ENCODE data around the gene TTC39A.
A peak's percentile ranks its signal among the peaks of the same experiment; 100 is the strongest.

The TTC39A gene

DNA sequence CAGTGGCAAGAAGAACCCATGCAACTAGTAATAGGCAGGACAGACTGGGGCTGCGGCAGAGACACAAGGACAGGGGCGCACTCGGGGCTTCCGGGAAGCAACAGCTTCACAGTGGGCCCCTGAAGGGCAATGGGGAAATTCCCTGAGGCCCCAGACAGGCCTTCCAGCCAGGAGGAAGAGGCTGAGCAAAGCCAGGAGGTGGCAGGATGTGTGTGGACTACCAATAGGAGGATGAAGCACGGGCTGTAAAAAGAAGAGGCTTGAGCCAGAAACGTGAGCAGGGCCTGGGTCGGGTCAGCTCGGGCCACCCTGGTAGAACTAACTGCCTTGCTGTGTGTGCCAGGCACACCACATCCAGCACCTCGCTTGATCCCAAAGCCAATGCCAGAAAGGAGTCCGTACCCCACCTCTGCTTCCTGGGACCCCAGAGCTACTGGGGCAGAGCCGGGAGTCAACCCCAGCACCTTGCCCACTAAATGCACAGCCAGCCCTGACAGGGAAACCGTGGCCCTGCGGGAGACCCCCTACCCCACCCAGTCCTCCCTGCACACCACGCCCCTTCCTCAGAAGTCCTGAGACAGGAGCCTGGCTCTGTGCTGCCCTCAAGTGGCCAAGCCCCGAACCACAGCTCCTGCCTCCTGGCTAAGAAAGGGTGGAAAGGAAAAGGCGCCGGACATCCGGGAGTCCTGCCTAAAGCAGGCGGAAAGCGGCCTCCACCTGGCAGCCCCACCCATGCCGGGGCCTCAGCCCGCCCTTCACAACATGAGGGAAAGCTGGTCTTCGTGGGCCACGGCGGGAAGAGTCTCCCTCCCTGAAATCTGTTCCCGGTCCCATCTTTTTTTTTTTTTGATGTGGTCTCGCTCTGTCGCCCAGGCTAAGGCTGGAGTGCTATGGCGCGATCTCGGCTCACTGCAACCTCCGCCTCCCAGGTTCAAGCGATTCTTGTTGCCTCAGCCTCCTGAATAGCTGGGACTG lies 33.7 kb downstream of the TTC39A start:
- peak; percentile 48 to 66 for DNase-seq

GRCh38 chr1:51295926-51296325 lies 34.4 kb downstream of the TTC39A start:
- no peak for DNase-seq

- DNase-seq = no peak
Measured at GRCh38 chr1:51294566-51295184, 35.7 kb downstream of the TTC39A start.

DNA sequence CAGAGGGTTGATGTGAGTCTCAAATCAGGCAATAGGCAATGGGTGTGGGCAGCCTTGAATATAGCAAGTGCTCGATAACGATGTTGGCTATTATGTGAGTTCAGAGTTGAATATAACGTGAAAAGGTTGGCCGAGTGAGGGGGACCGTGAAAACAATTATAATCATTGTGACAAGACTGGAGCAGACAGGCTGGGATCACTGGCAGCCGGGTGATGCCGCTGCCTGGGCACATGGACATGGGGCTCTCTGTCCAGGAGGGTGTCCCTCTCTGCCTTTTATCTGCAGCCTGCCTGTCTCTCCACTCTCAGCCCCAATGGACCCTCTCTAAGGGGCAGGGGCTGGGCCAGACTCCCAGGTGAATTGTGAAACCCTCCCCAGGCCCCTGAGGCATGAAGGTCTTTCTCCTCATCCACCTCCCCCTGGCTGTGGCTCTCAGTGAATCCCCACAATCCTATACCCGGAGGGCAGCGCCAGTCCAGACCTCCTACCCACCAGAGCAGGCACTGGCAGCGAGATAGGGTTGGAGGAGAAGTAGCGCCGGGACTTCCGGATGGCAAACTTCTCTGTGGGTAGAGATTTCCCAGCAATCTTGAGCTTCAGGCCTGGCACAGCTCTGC lies 36.4 kb downstream of the TTC39A start:
- no peak for DNase-seq

DNA sequence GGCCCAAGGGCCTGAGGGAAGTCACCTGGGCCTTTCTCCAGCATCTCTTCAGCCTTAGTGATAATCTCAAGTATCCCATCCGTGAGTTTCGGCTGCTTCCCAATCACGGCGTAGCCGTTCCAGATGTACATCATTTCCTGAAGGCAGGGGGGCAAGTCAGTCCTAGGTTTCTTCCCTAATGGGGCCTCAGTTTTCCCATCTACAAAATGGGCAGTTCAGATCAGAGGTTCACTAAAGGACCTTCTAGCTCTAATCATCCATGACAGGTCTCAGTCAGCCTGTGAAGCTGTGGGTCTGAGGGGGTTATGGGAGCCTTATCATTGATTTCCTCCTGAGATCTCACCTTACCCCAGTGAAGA lies 39.9 kb downstream of the TTC39A start:
- DNase-seq = no peak

- DNase-seq = no peak
Measured at GRCh38 chr1:51289676-51290488, 40.5 kb downstream of the TTC39A start.

GRCh38 chr1:51288578-51288977 lies 41.8 kb downstream of the TTC39A start:
- DNase-seq = no peak

DNA sequence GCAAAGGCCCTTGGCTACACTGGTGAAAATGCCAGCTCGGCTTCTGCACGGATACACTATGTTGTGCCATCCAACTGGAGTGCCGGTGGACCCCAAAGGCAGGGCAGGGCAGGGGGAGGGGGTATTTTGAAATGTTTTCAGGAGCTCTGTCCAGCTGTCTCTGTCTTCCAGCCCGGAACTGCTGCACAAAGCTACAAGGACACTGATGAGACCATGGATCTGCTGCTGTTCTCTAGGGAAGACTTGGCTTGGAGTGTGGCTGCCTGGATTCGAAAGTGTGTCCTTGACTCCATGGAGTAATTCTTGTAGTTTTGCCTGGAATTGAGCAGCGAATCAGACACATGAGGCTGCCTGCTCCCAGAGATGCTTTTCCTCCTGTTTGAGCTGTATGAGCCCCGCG lies 42.4 kb downstream of the TTC39A start:
- no peak for DNase-seq

DNA sequence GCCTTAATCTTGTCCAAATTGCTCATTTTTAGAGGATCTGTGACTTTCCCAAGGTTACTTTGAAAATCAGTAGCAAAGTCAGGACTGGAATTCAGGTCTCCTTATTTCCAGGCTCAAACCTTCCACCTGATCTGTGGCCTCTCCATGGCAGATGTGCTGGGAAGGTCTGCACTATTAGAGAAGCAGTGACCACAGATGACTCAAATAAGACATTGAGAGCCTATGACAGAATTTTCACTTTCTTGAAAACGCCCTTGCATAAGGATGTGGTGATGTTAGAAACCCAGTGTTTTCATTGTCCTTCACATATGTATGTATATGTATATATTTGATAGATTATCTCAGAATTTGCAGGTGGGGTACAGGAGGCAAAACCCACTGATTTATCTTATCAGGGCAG lies 45.3 kb downstream of the TTC39A start:
- DNase-seq = no peak

DNA sequence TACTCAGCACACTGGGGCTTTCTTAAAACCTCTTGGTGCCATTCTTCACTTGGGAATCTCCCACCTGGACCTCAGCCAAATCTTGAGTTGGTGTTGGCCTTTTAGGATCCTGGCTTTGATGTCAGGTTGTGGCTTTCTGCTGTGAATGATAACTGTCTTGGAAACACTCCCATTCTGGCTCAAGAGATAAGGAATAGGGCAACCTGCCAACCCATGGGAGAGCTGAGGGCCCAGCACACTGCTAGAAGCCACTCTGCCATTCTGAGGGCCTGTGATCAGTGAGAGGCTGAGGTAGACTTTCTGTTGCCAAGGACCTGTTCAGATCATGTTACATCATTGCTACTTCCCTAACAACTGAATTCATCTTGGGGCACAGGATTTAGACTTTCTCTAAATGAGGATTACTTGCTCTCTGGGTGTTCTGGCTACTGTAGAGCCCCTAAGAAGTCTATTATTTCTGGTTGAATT lies 45.8 kb downstream of the TTC39A start:
- no peak for DNase-seq

- no peak for DNase-seq
Measured at GRCh38 chr1:51283979-51284378, 46.4 kb downstream of the TTC39A start.

- DNase-seq = no peak
Measured at GRCh38 chr1:51282605-51283004, 47.8 kb downstream of the TTC39A start.

- no peak for DNase-seq
Measured at GRCh38 chr1:51281807-51282206, 48.6 kb downstream of the TTC39A start.

- DNase-seq = no peak
Measured at GRCh38 chr1:51280321-51280978, 49.9 kb downstream of the TTC39A start.

- no peak for DNase-seq
Measured at GRCh38 chr1:51276286-51276685, 54.1 kb downstream of the TTC39A start.

GRCh38 chr1:51274676-51275075 lies 55.7 kb downstream of the TTC39A start:
- DNase-seq = no peak

DNA sequence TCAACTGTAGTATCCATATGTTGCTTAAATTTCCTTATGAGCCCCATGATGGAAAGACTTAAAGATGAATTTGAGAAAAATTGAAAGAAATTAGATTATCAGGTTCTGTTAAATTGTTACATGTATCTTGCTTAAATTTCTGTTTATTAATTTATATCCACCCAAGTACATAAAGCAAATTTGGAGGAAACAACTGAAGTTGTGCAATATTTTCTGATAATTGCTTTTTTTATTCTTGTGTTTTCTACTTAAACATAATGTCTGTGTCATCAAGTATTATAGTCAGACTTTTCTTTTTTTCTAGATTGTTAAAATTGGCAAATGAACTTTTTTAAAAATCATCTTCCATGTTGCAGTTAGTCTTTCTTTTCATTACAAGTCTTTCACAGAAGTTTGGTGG lies 57.4 kb downstream of the TTC39A start:
- no peak for DNase-seq

- no peak for DNase-seq
Measured at GRCh38 chr1:51270751-51271150, 59.6 kb downstream of the TTC39A start.

DNA sequence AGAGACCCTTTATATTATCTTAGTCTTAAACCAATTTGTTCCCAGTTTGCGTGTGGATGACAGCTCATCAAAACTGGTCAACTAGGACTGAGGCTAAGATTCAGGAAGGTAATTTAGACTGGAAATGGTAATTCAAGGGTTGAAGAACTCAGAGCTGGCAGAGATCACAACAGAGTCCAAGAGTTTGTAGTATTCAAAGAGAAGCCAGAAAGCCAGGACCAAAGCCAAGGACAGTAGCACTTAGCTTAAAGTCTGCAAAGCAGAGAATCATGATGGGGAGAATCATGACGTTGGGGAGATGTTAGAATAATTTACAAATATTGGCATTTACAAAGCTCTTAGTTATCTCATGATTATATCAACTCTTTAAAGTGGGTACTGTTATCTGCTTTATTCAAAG lies 61.7 kb downstream of the TTC39A start:
- no peak for DNase-seq

DNA sequence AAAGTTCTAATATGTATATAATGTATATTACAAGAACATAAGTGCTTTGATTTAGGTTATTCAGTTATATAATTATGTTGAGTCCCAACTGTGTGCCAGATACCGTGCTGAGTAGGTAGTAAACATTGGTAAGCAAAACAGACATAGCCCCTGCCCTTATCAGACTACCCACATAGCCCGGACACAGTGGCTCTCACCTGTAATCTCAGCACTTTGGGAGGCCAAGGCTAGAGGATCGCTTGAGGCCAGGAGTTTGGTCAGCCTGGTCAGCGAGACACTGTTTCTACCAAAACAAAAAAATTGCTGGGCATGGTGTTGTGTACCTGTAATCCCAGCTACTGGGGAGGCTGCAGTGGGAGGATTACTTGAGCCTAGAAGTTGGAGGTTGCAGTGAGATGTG lies 63.6 kb downstream of the TTC39A start:
- DNase-seq = no peak

DNA sequence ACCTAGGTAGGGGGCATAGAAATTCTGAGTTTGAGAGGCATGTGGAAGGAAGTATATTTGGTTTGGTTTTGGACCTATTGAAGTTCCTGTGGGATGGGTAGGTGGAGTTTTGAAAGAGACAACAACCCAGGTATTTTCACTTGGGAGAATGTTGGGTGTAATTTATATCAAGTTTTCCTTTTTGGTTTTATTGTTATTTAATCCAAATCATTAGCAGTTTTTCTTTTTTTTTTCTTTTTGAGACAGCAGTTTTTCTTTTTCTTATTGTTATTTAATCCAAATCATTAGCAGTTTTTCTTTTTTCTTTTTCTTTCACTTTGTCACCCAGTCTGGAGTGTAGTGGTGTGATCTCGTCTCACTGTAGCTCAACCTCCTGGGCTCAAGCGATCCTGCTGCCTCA lies 64.2 kb downstream of the TTC39A start:
- no peak for DNase-seq

- no peak for DNase-seq
Measured at GRCh38 chr1:51265618-51266017, 64.7 kb downstream of the TTC39A start.

Data from activated CD4-positive, alpha-beta T cell treated with anti-CD3 and anti-CD28 coated beads for 4 hours (primary cell).